NCI-H524 treated with DMSO at 0.1 percent for 48 hours (cell line): ENCODE measurements around the gene YIPF1.
"Not testable (repeated sequence)": the region's sequence is repeated elsewhere in the genome, so short reads cannot be mapped to it uniquely, and the experiment has no call there.

ENCODE experiments used
- DNase-seq: peaks from one replicate; lab custom pipeline; 2025; lab: John Stamatoyannopoulos, UW

Gene YIPF1

DNA sequence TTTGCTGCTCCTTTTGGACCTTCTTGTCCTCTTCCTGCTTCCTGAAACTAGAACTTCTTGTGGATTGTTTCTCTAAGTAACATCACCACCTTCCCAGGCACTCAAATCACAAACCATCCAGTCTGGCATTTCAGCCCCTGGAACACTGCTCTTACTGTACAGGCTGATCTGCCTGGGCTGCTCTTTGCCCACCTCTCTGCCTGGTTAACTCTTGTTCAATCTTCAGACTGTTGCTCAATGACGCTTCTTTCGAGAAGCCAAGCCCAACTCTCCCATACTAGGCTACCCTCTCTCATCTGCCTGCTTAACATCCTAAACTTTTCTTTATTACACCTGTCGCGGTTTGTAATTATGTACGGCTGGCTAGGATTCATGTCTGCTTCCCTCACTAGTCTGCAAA is 5.0 kb upstream of the YIPF1 start:
- no peak for DNase-seq

DNA sequence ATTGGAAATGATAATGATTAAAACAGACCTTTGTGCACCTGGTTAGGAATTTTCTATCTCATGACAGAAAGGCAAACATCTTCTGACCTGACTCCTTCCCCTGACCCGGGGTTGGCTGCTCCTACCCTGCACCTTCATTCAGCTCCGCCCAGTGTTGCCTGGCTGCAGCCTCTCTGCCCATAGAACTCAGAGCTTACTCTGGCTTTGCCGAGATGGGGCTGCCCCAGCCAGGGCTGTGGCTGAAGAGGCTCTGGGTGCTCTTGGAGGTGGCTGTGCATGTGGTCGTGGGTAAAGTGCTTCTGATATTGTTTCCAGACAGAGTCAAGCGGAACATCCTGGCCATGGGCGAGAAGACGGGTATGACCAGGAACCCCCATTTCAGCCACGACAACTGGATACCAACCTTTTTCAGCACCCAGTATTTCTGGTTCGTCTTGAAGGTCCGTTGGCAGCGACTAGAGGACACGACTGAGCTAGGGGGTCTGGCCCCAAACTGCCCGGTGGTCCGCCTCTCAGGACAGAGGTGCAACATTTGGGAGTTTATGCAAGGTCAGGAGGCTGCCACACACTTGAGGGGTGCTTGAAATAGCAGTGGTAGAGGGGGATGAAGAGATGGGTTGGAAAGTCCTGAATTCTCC is 4.5 kb upstream of the YIPF1 start, which contains the start of gene DIO1:
TSS of gene DIO1 (plus strand) at position 189 of the 638 bp plus-strand sequence. CDS start at position 213, 24 bp downstream.
- no peak for DNase-seq

DNA sequence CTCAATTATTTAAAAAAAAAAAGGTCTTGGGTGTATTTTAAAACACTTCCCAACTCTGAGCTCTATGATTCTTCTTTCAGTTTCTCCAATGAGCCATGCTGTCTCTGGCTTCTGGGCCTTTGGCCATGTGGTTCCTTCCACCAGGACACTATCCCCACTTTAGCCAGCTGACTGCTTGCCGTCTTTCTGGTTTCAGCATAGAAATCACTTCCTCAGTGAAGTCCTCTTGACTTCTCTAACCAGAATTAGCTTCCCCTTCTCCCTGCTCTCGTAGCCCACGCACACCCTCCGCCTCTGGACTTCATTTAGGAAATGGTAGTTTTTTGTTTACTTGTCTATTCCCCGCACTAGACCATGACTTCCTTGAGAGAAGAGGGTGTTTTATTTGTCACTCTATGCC is 3.3 kb upstream of the YIPF1 start:
- no peak for DNase-seq

DNA sequence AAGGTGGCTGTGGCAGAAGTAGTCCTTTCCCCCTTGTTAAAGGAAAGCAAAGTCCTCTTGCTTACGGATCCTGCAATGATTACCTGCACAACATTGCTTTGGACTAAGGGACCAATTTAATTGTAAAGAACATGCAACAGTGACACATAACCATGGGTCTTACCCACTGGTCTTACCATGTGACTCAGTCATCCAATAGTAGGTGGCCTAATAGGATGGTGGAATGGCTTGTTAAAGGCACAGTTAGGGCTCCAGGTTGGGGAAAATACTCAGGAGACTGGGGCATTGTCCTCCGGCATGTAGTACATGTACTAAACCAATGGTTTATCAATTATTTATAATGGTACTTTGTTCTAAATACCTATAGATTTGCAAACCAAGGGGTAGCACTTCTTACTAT is 2.1 kb upstream of the YIPF1 start:
- DNase-seq: no peak

DNA sequence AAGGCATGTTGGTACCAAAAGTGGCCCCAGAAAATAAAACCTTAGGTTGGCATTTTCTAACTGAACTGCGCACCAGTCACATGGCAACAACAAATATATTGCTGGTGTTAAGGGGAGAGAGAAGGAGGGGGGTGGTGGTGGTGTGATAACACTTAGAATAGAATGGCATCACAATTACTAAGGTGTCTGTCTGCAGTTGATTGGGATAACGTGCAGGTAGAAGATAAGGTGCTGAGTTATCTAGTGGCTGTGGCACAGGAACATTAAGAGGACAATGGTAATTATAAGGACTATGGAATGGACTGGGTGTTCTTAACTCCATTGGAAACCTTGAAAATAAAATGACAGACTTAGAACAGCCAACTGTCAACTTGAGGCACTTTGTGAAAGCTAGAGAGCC is 1.4 kb upstream of the YIPF1 start:
- no peak for DNase-seq

DNA sequence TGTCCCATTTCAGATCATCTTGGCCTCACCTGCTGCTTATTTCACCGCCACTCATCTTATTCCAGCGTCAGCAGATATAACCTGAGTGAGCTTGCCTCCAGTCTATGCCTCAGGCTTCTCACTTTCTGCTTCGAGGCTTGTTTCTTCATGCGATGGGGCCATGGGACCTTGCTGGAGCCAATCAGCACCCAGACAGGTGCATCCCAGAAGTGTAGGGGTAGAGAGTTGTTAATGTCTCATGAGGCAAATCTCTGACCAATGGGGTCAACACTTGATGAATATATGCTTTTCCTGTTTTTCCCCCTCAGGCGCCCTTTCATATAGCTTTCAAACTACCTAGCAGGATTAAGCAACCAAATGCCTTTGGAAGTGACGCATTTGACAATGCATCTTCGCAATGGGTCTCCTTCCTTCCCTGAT is 935 bp upstream of the YIPF1 start:
- DNase-seq: no peak

DNA sequence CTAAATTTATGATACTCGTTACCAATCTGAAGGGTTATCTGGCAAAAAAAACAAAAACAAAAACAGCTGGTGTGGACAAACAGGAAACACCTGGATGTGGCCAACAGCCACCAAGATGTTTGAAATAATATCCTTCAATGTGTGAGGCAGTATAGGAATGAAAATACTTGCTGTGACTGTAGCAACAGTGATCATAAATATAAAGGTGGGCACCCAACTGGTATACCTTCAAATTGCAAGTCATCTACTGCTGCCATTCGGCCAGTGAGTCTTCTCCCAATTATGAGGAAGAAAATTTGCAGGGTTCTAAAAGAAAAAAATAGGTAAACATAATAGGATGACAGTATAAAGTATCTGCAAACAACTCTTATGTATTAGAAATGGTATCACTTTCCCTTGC is 916 bp downstream of the YIPF1 start:
- no peak for DNase-seq

DNA sequence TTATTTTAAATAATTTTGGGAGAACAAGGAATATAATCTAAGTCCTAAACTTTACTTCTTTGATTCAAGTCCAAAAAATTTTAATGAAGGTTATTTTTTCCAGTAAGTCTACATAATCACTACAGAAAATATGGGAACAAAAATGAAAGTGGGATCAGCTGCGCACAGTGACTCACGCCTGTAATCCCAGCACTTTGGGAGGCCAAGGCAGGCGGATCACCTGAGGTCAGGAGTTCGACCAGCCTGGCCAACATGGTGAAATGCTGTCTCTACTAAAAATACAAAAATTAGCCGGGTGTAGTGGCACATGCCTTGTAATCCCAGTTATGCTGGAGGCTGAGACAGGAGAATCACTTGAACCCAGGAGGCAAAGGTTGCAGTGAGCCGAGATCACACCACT is 6.0 kb downstream of the YIPF1 start:
- DNase-seq: not testable (repeated sequence)

DNA sequence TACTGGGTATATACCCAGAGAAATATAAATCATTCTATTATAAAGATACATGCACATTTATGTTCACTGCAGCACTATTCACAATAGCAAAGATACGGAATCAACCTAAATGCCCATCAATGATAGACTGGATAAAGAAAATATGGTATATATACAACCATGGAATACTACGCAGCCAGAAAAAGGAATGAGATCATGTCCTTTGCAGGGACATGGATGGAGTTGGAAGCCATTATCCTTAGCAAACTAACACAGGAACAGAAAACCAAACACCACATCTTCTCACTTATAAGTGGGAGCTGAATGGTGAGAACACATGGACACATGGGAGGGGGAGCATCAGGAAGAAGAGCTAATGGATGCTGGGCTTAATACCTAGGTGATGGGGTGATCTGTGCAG is 7.7 kb downstream of the YIPF1 start:
- DNase-seq: not testable (repeated sequence)

DNA sequence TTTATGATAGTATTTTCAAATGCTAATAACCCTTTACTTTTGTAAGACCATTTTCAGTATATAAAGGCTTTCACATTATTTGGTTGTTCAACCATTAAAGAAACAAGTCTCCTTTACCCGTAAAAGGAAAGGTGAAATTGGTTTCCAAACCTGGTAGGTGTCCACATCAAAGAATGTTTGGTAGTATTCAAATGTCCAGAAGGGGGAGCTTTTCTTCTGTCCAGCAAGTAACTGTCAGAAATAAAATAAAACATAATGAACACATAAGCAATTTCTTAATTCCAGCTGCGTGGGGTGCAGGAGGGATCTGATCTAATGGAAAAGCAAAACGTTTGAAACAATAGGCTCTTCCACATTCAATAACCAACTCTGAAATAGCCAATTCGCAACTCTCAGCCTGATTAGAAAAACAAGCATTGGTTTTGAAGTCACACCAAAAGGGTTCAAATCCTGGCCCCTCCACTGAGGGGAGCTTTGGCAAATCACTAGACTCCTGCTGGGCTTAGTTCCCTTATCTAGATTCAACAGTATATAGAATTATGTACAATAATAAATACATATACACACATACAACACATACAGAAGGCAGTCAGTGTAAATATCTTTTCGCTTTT is 11.0 kb downstream of the YIPF1 start:
- DNase-seq: no peak

DNA sequence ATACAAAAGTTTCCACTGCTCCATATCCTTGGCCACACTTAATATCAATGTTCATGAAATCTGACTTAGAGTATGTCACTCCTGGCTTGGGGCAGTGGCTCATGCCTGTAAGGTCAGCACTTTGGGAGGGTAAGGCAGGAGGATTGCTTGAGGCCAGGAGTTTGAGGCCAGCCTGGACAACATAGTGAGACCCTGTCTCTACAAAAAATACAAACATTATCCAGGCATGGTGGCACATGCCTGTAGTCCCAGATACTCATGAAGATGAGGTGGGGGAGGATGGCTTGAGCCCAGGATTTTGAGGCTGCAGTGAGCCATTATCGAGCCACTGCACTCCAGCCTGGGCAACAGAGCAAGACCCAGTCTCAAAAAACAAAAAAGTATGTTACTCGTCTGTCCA is 14.4 kb downstream of the YIPF1 start:
- DNase-seq: not testable (repeated sequence)

DNA sequence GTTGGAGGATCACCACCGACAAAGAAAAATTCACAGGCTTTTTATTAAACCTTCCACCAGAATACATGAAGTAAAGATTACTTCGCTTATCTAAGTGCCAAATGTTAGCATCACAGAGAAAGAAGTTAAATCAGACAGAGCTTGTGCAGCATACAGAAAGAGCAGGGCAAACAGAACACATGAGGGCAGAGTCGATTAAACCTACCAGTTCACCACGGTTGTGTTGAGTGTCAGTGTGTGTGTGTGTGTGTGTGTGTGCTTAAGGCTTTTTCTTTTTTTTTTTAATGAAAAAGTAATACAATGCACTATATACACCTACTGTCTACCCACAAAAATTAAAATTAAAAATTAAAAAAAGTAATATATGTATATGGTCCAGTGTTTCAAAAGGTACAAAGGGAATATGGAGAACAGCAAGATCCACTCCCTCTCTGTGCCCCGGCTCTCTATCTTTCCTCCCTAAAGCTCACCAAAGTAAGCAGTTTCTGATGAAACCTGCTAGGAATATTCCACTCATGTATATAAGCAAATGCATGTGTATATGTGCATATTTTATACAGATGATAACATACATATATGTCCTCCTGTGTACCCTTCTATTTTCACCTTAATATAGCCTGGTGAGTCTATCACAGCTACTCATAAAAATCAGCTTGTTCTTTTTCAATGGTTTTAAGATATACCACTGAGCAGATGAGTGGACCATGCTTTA is 17.7 kb downstream of the YIPF1 start:
- DNase-seq: no peak

DNA sequence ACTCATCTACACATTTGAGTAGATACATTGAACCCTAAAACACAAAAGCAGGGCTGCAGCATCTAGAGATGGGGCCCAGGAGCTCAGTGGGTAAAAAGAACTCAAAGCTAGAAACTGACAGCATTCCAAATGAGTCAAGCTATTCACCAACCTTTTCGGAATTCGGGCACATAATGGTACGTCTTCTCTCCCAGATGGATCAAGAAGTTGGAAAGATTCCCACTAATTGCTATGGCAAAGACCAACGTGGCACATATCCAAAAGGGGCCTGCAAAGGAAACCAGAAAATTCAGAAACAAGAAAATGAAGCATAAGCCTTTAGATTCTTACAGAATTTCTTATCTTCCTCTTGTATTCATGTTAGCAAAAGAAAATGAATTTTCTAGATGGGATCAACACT is 18.4 kb downstream of the YIPF1 start:
- no peak for DNase-seq

DNA sequence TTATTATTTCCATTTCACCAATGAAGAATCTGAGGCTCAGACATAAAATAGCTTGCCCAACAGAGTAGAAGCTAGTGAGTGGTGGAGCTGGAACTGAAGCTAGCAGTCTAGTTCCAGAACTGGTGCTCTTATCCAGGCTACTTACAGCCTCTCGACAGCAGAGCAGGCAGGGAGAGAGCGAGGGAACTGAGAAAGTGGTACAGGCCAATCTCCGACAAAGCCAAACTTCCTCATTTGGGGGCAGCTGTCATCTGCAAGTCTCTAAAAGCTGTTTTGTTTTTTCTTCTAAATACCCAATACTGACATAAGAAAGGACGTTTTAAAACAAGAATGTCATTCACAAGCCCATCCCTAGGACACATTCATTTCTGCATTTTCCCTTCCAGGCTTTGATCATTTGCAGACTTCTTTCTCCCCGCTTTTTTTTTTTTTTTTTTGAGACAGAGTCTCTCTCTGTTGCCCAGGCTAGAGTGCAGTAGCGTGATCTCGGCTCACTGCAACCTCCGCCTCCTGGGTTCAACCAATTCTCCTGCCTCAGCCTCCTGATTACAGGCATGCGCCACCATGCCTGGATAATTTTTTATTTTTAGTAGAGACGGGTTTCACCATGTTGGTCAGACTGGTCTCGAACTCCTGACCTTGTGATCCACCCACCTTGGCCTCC is 20.0 kb downstream of the YIPF1 start:
- no peak for DNase-seq

DNA sequence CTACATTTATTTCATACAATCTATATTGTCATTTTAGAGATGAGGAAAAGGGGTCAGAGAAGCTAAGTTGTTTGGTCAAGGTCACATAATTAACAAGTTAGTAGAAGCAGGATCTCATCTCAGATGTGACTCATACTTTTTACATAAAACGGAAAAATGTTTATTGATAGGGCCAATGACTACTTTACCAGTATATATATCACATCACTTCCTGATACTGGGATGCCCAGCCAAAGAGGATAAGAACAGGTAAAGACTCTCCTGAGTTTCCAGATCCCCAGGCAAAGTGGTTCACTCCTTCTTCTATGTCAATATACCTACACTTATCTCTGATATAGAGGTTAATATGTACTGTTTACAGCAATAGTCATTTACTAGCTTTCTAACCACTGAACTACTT is 21.0 kb downstream of the YIPF1 start:
- DNase-seq: no peak

DNA sequence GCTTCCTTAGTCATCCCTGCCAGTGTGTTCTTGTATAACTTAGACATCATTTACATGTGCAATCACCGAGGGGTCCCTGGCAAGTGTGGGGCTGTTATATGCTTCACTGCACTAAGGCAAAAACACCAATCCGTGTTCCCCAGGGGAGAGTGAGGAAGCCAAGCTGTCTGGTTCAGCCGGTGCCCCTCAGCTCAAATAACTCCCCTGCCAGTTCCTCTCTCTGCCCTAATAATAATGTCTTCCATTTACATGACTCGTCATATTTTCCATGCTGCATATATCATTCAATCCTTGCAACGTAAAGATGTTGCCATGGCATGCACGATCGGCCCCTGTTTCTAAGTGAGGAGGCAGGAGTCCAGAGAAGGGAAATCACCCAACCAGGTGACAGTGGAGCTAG is 27.1 kb downstream of the YIPF1 start:
- no peak for DNase-seq

DNA sequence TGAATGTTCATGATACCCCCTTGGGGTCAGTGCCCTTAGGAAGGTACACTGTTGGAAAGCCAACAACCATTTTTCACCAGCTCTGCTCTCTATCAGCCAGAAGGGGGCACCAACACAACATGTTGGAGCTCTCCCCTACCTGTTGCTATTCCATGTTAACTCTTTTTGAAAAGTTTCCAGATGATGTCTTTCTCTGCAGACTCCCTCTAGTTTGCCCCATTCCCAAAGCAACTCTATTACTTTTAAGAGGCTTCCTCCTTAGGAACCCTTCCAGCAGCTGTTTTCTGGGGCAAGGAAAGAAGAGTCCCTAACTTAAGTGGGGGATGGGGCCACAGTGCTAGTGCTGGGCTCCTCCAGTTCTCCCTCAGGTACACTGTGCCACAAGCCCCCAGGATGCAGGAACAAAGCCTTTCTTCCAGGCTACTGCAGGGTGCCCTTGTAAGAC is 28.6 kb downstream of the YIPF1 start:
- DNase-seq: no peak

DNA sequence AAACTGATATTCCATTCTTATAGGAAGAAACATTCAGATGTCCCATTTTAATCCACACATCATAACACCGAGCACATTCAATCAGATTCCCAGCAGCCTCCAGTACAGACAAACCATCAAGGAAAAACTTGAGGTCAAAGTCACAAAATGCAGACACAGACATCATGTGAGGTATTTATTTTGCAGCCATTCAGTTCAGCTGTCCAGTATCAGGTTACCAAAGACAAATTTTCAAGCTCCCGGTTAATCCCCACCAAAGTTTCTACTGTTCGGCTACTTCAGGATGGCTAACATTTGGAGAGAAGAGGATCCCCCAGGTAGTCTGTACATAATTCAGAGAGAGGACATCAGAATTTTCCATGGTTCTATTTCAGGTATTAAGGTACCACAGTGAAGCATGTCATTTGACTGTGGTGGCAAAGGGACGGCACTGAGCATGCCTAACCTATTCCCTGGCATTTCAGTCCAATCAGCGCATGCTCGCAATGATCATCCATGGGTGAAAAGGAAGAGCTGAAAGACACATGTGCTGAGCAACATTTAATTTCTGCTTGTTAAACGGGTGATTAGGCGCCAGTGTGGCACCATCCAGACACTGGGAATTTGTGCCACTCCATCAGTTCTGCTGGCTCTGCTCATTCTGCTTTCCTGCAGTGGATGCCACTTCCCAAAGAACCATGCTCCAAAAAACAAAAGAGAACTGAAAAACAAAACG is 37.9 kb downstream of the YIPF1 start:
- no peak for DNase-seq

DNA sequence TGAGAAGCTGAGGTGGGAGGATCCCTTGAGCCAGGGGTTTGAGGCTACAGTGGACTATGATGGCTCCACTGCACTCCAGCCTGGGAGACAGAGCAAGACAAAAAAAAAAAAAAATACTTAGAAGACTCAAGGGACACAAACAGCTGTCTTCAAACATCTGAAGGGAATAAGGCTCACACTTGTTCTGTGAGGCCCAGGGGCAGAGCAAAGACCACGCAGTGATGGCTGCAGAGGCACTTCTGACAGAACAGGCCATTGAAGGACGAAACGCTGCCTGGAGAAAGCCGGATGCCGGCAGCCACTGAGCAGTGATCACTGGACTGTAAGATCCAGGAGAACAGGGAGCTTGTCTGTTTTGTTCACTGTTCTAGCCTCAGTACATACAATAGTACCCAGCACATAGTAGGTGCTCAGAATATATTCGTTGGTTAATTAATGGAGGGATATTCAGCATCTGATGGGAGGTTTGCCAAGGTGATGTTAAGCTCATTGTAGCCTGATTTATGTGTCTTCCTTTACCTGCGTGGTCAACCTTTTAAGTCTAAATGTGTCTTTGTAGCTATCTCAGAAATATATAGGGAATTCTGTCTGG is 39.4 kb downstream of the YIPF1 start:
- no peak for DNase-seq

DNA sequence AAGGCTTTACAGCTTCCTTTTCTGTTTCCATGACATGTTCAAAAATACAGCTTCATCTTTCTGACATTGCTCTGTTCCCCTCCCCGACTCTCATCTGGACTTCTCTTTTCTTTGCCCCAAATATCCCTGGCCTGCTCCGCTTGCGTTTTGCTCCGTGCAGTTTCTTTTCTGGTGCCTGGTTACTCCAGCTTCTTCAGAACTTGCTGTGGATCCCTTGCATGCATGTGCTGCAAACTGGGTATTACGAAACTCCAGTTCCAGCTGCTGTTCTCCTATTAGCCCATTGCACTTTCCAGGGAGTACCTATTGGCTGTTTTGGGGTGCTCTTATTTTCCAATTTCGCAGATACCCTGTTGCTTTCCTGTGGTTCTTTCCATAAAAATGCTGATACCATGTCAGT is 41.6 kb downstream of the YIPF1 start:
- no peak for DNase-seq

DNA sequence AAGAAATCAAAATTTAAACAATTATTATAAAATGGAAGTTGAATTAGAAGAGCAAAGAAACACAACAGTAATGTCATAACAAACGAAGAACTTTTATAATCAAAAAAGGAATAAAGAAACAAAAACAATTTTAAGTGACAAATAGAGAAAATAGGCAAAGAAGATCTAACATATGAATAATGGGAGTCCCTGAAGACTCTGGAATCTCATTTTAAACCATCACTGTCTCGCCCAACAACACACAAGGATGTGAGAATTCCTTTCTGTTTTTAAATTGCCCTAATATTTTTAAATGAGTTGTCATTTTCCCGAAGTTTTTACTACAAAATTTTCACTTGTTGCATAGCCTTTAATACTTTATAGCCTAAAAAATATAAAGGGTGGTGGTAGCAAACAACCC is 47.2 kb downstream of the YIPF1 start:
- no peak for DNase-seq

DNA sequence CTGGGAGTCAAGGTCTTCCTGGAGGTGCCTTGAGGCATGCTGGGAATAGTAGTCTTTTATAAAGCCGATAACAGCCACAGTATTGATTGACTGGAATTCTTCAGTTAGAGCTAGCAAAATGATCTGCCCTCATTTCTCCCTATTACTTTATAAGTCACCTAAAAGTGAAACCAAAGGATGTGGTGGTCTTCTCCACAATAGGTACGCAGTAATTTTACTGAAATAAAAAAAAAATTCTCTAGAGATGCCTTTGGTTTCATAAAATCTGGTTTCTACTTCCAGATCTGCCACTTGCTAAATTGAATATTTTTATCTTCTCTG is 51.0 kb downstream of the YIPF1 start:
- DNase-seq: no peak
